Airway epithelial cell (primary cell): Measurements from ENCODE around the gene OR2M5. TPM values are rescaled to one million over a fixed set of nuclear protein-coding genes. Genes with fewer than 3 reads are reported as not detected.

ENCODE experiments used
- total RNA-seq: library from RNA; depleted of rRNA; stranded (reverse); fragments of >200 nt; gene quantifications from 2 replicates; pipeline ENCODE4 v1.2.3, GENCODE V29; 2015

The OR2M5 gene
- total RNA-seq: not detected in 2 replicates

GRCh38 chr1:248144513-248145198 is at the start of gene OR2M5:
OR2M5 (plus strand) TSS chr1:248145148; CDS start chr1:248145148, 0 bp downstream.

GRCh38 chr1:248174521-248174920 is 29.6 kb downstream of the OR2M5 start, which contains the start of gene OR2M2:
OR2M2 (plus strand) TSS chr1:248174821; CDS start chr1:248179986, 5,165 bp downstream.

Other genes with a start within 250 kb of the OR2M5 start
- not detected in 2 replicates for gene OR2W3, start 249.6 kb upstream of the OR2M5 start, total RNA-seq
- gene OR2T8, start 224.9 kb upstream of the OR2M5 start, total RNA-seq: not detected in 2 replicates
- gene OR2AJ1, start 220.3 kb upstream of the OR2M5 start, total RNA-seq: not detected in 2 replicates
- not detected in 2 replicates for gene OR2L8, start 196.3 kb upstream of the OR2M5 start, total RNA-seq
- gene OR2AK2, start 179.9 kb upstream of the OR2M5 start, total RNA-seq: not detected in 2 replicates
- not detected in 2 replicates for gene OR2L5, start 131.5 kb upstream of the OR2M5 start, total RNA-seq
- not detected in 2 replicates for gene OR2L2, start 115.1 kb upstream of the OR2M5 start, total RNA-seq
- gene OR2L3, start 98.3 kb upstream of the OR2M5 start, total RNA-seq: not detected in 2 replicates
- gene OR2L13, start 50.0 kb upstream of the OR2M5 start, total RNA-seq: not detected in 2 replicates
- not detected in 2 replicates for gene OR2M2, start 29.7 kb downstream of the OR2M5 start, total RNA-seq
- not detected in 2 replicates for gene OR2M3, start 52.1 kb downstream of the OR2M5 start, total RNA-seq
- not detected in 2 replicates for gene OR2M4, start 86.3 kb downstream of the OR2M5 start, total RNA-seq
- gene OR2T33, start 132.8 kb downstream of the OR2M5 start, total RNA-seq: not detected in 2 replicates
- gene OR2T12, start 158.3 kb downstream of the OR2M5 start, total RNA-seq: not detected in 2 replicates
- not detected in 2 replicates for gene OR2M7, start 179.4 kb downstream of the OR2M5 start, total RNA-seq
- gene OR14C36, start 203.6 kb downstream of the OR2M5 start, total RNA-seq: not detected in 2 replicates
- not detected in 2 replicates for gene OR2T4, start 216.5 kb downstream of the OR2M5 start, total RNA-seq
- gene OR2T6, start 230.6 kb downstream of the OR2M5 start, total RNA-seq: not detected in 2 replicates